NB4 (cell line): ENCODE measurements around the gene RFFL.

ENCODE experiments used
- DNase-seq: peaks from one replicate; pipeline ENCODE4 v3.0.0; 2010; ENCODE audit warnings: low read depth
- H3K4me3 ChIP-seq: one replicate; pipeline ENCODE4 v1.5.1; 2011; ENCODE audit warnings: mild to moderate bottlenecking, low read depth, low read length, moderate library complexity
- CTCF ChIP-seq: IDR thresholded peaks from one replicate; pipeline ENCODE4 v1.5.1; 2012; ENCODE audit warnings: low read depth, low read length
- MAX ChIP-seq: IDR thresholded peaks from 2 replicates; pipeline ENCODE4 v1.6.1; 2011; ENCODE audit warnings: low read depth, low read length
- MYC ChIP-seq: IDR thresholded peaks from 2 replicates; pipeline ENCODE4 v1.6.1; 2011; ENCODE audit warnings: low read depth, low read length
- POLR2A ChIP-seq: IDR thresholded peaks from 2 replicates; pipeline ENCODE4 v1.6.1; 2011; ENCODE audit warnings: mild to moderate bottlenecking; ENCODE audit not compliant: insufficient read length; ENCODE audit errors: extremely low read depth

The RFFL gene

GRCh38 chr17:35056013-35056412 lies 7.5 kb downstream of the RFFL start:
- no peak for TF ChIP-seq POLR2A
- no peak for TF ChIP-seq CTCF
- TF ChIP-seq MYC, result no peak
- no peak for TF ChIP-seq MAX
- DNase-seq, result peak; percentile 16

DNA sequence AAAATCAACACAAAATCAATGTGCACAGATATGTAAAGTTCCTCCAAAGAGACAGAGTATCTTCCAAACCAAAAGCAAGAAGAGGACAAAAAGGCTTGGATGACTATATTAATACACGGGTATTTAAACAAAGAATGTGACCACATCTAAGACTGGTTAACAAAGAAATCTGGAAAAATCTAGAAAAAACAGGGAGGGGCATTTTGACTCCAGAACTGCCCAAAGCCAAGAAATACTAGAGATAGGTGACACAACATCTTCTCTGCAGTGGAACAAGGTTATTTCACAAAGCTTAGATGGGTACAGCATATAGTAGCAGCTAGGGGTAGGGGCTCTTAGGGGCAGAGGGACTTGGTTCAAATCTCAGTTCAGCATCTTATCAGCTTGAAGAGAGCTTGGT lies 10.3 kb downstream of the RFFL start:
- DNase-seq, result no peak
- no peak overlapping the region for H3K4me3 ChIP-seq
- TF ChIP-seq POLR2A, result no peak
- no peak for TF ChIP-seq MYC
- TF ChIP-seq MAX, result no peak
- no peak for TF ChIP-seq CTCF

More at GRCh38 chr17:35056013-35056412, 7.5 kb downstream of the RFFL start:
- H3K4me3 ChIP-seq, result no peak overlapping the region

DNA sequence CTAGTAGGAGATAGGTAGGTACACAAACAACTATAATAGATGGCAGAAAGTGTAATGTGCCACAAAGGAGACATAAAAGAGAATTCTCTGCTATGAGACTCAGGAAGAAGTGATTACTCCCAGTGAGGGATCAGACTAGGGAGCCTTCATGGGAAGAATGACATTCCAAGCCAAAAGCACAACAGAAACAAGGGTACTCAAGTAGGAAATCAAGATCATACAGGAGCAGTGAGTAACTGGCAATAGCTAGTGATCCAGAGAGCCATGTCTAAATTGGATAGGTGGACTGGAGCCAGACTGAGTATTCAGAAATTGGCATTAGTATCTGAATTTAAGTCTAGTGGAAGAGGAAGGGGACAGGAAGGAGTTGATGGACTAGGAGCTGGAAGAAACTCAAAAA lies 10.7 kb downstream of the RFFL start:
- H3K4me3 ChIP-seq, result no peak overlapping the region
- DNase-seq, result no peak
- TF ChIP-seq CTCF, result no peak
- no peak for TF ChIP-seq MAX
- no peak for TF ChIP-seq MYC
- no peak for TF ChIP-seq POLR2A

DNA sequence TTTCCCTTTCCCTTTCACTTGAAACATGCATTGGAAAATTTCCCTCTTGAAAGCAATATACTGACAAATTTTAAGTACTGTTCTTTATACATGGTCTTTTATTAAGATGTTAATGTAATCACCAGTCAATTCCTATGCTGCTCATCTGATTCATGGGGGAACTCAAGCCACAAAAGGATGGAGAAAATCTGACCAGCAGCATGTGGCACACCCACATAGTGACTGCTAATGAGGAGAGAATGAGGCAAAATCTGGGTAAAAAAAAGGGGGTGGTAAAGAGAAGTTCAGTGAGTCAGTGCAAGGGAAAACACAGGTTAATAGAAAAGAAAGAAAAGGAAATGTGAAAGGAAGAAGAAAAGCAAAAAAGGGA lies 11.3 kb downstream of the RFFL start:
- TF ChIP-seq MYC, result no peak
- no peak for TF ChIP-seq MAX
- no peak for TF ChIP-seq POLR2A
- TF ChIP-seq CTCF, result no peak
- H3K4me3 ChIP-seq, result peak overlapping the region; percentile 55
- peak; percentile 45 for DNase-seq

GRCh38 chr17:35051579-35052240 lies 11.8 kb downstream of the RFFL start:
- H3K4me3 ChIP-seq, result peak overlapping the region; percentile 55
- DNase-seq, result peak; percentile 59
- TF ChIP-seq CTCF (no peak), MAX (no peak), MYC (no peak), POLR2A (no peak)

DNA sequence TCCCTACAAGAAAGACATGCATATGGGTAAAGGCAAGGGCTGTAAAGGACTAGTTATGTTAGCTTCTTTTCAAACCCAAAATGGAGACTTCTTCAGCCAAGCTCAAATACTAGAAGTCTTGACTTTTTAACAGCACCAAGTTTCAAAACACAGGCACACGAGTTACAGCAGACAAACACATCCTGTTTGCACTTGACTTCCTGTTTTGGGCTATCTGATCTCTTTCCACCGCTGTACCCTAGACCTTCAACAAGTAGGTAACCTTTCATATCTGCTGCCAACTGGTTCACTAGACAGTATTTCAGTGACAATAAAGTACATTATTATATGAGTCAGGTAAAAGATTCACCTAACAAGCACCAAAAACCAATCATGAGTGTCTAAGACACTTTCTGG lies 12.3 kb downstream of the RFFL start:
- peak overlapping the region; percentile 55 for H3K4me3 ChIP-seq
- peak; percentile 36 for TF ChIP-seq POLR2A
- peak; percentile 85 for TF ChIP-seq MYC
- peak; percentile 88 for TF ChIP-seq MAX
- no peak for TF ChIP-seq CTCF

More for the DNA sequence above, 12.3 kb downstream of the RFFL start:
- DNase-seq, result peak; percentile 90
